ENCODE measurements around the gene ANKS3.
"Not testable (repeated sequence)": the region's sequence is repeated elsewhere in the genome, so short reads cannot be mapped to it uniquely, and the experiment has no call there.

The ANKS3 gene

DNA sequence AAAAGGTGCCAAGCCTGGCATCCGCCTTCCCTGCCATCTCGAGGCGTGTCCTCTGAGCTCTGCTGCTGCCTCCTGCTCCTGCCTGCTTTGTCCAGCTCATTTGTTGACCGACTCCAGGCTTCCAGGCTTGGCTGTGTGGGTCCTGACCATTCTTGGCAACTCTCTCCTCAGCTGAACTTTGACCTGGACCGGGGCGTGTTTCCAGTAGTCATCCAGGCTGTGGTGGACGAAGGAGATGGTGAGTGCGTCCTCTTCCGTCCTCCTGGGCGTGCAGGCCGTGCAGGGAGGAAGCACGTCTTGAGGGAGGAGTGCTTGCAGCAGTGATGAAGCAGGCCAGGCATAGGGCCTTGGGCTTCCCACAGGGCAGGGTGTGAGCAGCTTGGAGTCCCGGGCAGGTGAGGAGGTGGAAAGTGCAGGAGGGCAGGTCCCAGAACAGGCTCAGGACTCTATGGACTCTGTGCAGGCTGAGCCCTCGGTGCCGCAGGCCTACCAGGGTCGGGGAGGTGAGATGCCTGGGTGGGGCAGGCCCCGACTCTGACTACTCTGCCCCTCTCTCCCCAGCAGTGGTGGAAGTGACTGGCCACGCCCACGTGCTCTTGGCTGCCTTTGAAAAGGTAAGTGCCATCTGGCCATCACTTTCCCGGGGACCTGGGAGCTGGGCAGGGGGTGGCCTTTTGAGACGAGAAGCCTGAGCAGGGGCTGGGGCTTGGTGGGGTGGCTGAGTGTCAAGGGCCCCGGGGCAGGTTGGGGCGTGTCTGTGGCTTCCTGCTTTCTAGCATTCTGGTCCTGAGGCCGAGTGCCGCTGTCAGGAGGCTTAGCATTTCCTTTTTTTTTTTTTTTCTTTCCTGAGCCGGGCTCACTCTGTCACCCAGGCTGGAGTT, 69.3 kb downstream of the ANKS3 start:
- no peak for DNase-seq

GRCh38 chr16:4663777-4664465, 70.2 kb downstream of the ANKS3 start:
- no peak for DNase-seq

- DNase-seq = peak; percentile 27
These were observed 70.7 kb downstream of the ANKS3 start for GRCh38 chr16:4663465-4663776.

DNA sequence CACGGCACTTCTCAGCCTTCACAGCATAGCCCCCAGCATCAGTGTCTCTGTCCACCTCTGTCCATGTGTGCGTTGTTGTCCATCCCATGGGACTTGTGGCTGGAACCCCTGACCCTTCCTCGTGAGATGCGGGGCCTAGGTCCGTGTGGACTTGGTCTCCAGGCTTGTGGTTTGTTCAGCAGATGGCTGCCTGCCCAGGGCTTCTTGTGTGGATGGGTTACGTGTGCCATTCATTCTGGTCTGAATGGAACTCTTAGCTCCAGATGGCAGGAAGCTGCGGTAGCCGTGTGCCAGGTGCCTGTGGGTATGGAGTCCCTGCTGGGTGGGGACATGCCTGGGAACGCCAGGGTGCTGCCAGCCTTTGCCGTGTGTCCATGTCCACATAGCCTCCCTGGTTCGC, 72.4 kb downstream of the ANKS3 start:
- DNase-seq = peak; percentile 84

- DNase-seq = peak; percentile 30
These were observed 73.5 kb downstream of the ANKS3 start for GRCh38 chr16:4660454-4661007.

GRCh38 chr16:4659363-4660353, 74.4 kb downstream of the ANKS3 start:
- DNase-seq = no peak

DNA sequence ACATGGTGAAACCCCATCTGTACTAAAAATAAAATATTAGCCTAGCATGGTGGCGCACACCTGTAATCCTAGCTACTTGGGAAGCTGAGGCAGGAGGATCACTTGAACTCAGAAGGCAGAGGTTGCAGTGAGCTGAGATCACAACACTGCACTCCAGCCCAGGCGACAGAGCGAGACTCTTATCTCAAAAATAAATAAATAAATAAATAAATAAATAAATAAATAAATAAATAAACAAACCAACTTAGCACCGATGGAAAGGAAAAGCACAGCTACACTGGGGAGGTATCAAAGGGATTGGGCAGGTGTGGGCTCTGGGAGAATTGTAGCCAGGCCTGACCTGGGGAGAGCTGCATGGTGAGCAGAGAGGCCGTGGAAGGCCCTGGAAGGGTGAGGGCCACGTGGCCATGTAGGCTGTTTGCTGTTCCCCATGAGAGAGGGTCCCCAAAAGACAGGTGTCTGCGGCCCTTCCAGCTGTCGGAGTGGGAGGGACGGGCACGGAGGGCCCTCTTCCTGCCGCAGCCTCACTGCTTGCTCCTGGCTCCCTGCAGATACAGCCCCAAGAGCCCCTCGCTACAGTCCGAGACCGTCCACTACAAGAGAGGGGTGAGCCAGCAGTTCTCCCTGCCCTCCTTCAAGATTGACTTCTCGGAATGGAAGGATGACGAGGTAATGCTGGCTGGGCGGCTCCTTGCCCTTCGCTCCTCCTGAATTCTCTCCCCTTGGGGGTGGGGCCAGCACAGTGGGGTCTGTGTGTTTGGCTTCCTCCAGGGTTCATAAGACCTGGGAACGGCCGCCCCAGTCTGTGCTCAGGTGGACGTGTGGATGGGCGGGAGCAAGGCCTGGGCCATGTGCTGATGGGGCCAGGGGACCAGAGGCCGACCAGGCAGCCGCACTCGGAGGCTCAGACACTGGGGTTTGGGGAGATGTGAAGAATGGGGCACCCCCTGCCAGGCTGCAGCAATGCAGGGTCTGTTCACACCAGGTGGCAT, 77.1 kb downstream of the ANKS3 start:
- DNase-seq = no peak

GRCh38 chr16:4656221-4656620, 77.8 kb downstream of the ANKS3 start:
- no peak for DNase-seq

DNA sequence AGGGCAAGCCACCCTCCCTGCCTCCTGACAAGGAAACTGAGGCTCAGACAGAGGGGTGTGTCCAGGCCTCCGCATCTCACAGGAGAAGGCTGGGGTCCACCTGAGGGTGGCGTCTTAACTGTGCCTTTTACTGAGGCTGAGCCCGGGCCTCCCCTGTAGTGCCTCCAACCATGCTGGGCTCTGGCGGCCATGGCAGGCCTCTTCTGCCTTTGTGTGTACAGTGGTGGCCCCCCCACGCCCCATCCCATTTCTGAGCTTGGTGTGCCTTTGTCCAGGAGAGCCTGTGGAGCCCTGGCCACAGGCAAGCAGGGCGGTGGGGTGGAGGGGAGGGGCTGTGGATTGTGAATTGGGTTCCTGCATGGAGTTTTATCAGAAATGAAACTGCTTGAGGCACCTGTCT, 78.3 kb downstream of the ANKS3 start:
- DNase-seq = no peak

- DNase-seq = no peak
These were observed 79.0 kb downstream of the ANKS3 start for GRCh38 chr16:4654964-4655590.

DNA sequence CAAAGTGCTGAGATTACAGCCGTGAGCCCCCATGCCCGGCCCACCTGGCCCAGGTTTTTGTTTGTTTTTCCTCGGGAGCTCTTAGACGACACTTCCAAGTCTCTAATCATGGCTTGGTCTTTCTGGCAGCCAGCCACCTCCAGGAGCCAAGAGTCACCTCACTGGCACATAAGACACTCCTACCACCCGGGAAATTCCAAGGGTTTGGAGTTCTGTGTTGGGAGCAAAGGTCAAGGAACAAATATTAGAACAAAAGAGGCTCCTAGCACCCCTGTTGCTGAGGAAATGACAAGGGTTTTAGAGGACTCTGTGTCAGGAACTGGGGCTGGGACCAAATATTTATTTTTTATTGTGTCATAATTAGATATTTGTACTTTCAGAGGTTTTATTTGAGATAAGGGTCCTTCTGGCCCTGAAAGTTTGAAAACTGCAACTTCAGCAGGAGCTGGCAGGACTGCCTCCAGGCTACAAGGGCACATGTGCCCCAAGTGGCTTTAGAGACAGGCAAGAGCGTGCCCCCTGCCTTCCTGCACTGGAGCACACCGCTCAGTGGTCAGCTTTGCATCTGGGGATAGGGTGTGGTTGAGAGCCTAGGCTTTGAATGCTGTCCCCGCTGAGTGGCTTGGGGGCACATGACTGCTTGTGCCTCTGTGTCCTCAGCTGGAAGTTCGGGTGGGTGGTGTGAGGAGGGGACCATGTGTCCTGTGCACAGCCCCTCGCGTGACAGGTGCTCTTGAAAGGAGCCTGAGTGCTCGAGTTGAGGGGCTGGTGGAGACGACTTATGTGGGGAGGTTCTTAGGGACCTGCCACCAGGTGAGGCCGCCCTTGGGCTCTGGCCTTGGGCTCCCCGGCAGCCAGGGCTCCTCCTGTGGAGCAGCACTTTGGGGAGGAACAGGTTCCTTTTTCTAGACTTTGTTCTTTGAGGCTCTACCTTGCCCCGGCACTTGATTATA, 79.8 kb downstream of the ANKS3 start:
- no peak for DNase-seq

DNA sequence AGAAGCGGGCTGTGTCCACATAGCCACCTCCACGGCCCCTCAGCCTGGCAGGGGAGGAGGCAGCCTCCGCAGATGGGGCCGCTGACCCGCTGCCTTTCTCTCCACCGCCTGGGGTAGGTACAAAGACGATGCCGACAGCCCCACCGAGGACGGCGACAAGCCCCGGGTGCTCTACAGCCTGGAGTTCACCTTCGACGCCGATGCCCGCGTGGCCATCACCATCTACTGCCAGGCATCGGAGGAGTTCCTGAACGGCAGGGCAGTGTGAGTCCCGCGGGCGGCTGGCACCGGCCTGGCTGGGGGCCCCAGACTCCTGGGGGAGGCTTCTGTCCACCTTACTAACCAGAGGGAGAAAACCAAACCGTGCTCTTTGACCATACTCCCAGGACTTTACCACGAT, 81.5 kb downstream of the ANKS3 start:
- no peak for DNase-seq

DNA sequence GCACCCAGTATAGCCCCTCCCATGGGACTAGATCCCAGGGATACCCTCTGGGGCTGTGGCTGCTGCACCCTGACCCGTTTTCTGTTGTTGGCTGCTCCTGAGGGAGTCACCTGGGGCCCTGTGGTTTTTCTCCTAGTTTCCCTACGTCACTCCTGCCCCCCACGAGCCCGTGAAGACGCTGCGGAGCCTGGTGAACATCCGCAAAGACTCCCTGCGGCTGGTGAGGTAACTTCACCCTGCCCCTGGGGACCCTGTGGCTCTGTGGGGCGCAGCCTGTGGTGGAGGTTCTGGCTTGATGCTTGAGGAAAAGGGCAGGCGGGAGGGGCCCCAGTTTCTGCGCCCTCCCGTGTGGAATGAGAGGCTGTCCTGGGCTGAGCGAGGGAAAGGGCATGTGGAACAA, 82.2 kb downstream of the ANKS3 start:
- DNase-seq = no peak

DNA sequence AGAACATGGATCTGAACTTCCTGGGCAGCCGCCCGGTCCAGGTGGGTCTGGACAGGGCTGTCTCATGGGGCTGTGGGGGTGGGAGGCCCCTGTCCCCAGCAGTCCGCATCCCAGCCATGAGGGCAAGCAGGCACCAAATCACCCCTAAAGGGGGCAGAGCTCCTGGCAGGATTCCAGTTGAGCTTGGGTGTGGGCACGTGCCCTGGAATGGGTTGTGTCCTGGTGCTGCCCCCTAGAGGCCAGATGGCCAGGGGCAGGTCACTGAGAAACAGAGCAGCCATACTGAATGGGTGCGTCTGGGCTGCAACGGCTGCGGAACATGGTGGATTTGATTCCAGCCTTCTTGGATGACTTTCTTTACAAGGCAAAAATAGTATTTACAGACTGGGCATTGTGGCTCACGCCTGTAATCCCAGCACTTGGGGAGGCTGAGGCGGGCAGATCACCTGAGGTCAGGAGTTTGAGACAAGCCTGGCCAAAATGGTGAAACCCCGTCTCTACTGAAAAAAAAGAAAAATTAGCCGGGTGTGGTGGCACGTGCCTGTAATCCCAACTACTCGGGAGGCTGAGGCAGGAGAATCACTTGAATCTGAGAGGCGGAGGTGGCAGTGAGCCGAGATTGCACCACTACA, 83.5 kb downstream of the ANKS3 start:
- DNase-seq = not testable (repeated sequence)

GRCh38 chr16:4649744-4650442, 84.2 kb downstream of the ANKS3 start:
- DNase-seq = no peak

DNA sequence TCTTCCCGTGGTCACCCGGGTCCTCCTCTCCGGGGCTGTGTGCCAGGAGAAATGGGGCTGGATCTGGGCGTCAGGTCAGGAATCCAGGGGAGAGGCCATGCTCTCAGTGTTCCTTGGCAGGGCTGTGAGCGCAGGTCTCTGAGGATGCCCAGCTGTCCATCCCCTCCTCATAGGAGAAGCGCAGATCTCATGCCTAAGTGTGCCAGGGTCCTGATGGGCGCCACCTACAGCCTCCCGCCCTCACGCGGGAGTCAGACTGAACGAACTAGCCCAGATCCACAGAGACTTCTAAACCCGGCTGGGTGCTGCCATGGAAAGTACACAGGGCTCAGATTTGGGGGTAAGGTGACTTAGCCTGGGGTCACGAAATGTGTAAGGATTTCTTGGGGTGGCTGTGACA, 85.2 kb downstream of the ANKS3 start:
- DNase-seq = no peak

- DNase-seq = no peak
These were observed 86.5 kb downstream of the ANKS3 start for GRCh38 chr16:4647644-4647980.

DNA sequence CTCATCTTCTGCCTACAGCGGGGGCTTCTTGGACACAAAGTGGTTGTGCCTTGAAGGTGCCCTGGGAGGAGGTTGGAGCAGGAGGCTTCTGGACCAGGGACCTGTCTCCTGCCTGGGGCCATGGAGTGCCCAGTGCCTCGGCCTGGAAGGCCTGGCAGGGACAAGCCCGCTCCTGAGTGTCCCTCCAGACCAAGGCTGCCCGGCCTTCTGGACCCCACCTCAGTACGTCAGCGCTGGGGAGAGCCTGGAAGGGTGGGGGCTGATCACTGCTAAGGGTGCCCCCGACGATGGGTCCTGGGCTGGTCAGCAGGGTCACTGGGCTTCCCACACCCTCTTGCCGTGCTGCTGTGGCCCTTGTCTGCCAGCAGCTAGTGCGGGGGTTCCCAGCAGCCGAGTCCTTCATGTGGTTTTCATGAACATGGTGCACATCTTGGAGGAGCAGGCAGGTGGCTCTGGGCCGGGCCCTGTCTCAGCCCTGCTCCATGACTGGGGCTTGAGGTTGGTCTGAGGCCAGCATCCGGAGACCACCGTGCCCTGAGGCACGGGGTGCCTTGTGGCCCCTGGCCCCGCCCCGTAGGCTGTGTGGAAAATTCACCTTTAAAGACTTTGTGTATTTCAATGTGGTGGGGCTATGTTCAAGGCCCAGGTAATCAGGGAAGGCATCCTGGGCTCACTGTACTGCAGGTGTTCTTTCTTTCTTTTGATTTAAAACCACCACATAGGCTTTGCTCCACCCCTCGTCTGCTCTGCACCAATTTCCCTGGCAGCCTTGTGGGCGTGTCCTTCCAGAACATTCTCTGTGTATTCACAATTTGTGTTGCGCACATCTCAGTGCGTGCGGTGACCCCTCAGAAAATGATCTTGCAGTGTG, 87.1 kb downstream of the ANKS3 start:
- no peak for DNase-seq

All from NCI-H774 (cell line).